ENCODE data around the gene USP31.
"Not testable (repeated sequence)": the region's sequence is repeated elsewhere in the genome, so short reads cannot be mapped to it uniquely, and the experiment has no call there.

USP31 gene

GRCh38 chr16:23148513-23149266 lies 562 bp downstream of the USP31 start:
- Mint-ChIP-seq H3K4me1 (ENCODE audit: low read depth in 2 of 2) (peaks cover 18 to 25% of the 10 kb centered on the region in 2 donors), H3K9me3 (no peaks in the 10 kb centered on the region), H3K27me3 (peaks cover 5 to 6% of the 10 kb centered on the region in 2 donors), H3K36me3 (ENCODE audit: insufficient read depth) (peaks cover 3% of the 10 kb centered on the region), H3K27ac (peak overlapping the region in 1 of 2 donors; percentile 89), H3K4me3 (peak overlapping the region; percentile 92)
- ATAC-seq (replicated peaks) (peak; percentile 50), DNase-seq (peak; percentile 48 to 54 (median 48))

- DNase-seq (no peak), ATAC-seq (replicated peaks) (no peak)
- Mint-ChIP-seq H3K27me3 (peaks cover 5 to 6% of the 10 kb centered on the region in 2 donors), H3K9me3 (no peaks in the 10 kb centered on the region), H3K27ac (peak overlapping the region in 1 of 2 donors; percentile 89), H3K4me3 (peak overlapping the region; percentile 92), H3K4me1 (ENCODE audit: low read depth in 2 of 2) (peaks cover 18 to 25% of the 10 kb centered on the region in 2 donors), H3K36me3 (ENCODE audit: insufficient read depth) (peaks cover 3% of the 10 kb centered on the region)
These were observed 1.1 kb downstream of the USP31 start for GRCh38 chr16:23148166-23148512.

- peaks cover 3% of the 10 kb centered on the region for H3K36me3 Mint-ChIP-seq (ENCODE audit: insufficient read depth)
- peaks cover 18 to 25% of the 10 kb centered on the region in 2 donors for H3K4me1 Mint-ChIP-seq (ENCODE audit: low read depth in 2 of 2)
- DNase-seq (no peak), ATAC-seq (replicated peaks) (no peak)
- H3K9me3 Mint-ChIP-seq: no peaks in the 10 kb centered on the region
- peak overlapping the region; percentile 92 for H3K4me3 Mint-ChIP-seq
- peaks cover 3 to 5% of the 10 kb centered on the region in 2 donors for H3K27me3 Mint-ChIP-seq
- peak overlapping the region in 1 of 2 donors; percentile 89 for H3K27ac Mint-ChIP-seq
These were observed 1.6 kb downstream of the USP31 start for GRCh38 chr16:23147666-23148065.

- ATAC-seq (replicated peaks) (no peak), DNase-seq (no peak)
- H3K27me3 Mint-ChIP-seq: no peaks in the 10 kb centered on the region
- peaks cover 18 to 25% of the 10 kb centered on the region in 2 donors for H3K4me1 Mint-ChIP-seq (ENCODE audit: low read depth in 2 of 2)
- H3K36me3 Mint-ChIP-seq (ENCODE audit: insufficient read depth): peaks cover 3% of the 10 kb centered on the region
- no peaks in the 10 kb centered on the region for H3K9me3 Mint-ChIP-seq
- H3K27ac Mint-ChIP-seq: no peak overlapping the region
- H3K4me3 Mint-ChIP-seq: peak overlapping the region; percentile 92
These were observed 2.2 kb downstream of the USP31 start for GRCh38 chr16:23146877-23147601.

GRCh38 chr16:23145608-23146007 lies 3.6 kb downstream of the USP31 start:
- Mint-ChIP-seq H3K27ac (no peak overlapping the region), H3K27me3 (no peaks in the 10 kb centered on the region), H3K4me3 (no peak overlapping the region), H3K36me3 (ENCODE audit: insufficient read depth) (peaks cover 3% of the 10 kb centered on the region), H3K4me1 (ENCODE audit: low read depth in 2 of 2) (peaks cover 18 to 25% of the 10 kb centered on the region in 2 donors), H3K9me3 (no peaks in the 10 kb centered on the region)
- ATAC-seq (replicated peaks): no peak
- DNase-seq: no peak

GRCh38 chr16:23145186-23145585 lies 4.1 kb downstream of the USP31 start:
- Mint-ChIP-seq H3K27ac (no peak overlapping the region), H3K36me3 (ENCODE audit: insufficient read depth) (peaks cover 3% of the 10 kb centered on the region)

GRCh38 chr16:23144393-23144792 lies 4.9 kb downstream of the USP31 start:
- H3K36me3 Mint-ChIP-seq (ENCODE audit: insufficient read depth); H3K9me3 Mint-ChIP-seq; H3K4me3 Mint-ChIP-seq; ATAC-seq (replicated peaks); DNase-seq; H3K27ac Mint-ChIP-seq; H3K27me3 Mint-ChIP-seq: not testable (repeated sequence)
- H3K4me1 Mint-ChIP-seq (ENCODE audit: low read depth in 2 of 2): peaks cover 11 to 18% of the 10 kb centered on the region in 2 donors

More at GRCh38 chr16:23145186-23145585, 4.1 kb downstream of the USP31 start:
- DNase-seq (no peak), ATAC-seq (replicated peaks) (no peak)
- Mint-ChIP-seq H3K4me1 (ENCODE audit: low read depth in 2 of 2) (peaks cover 18 to 25% of the 10 kb centered on the region in 2 donors), H3K9me3 (no peaks in the 10 kb centered on the region), H3K4me3 (no peak overlapping the region), H3K27me3 (no peaks in the 10 kb centered on the region)

GRCh38 chr16:23143391-23143790 lies 5.9 kb downstream of the USP31 start:
- ATAC-seq (replicated peaks): no peak
- no peaks in the 10 kb centered on the region for H3K27me3 Mint-ChIP-seq
- no peaks in the 10 kb centered on the region for H3K9me3 Mint-ChIP-seq
- no peak overlapping the region for H3K4me3 Mint-ChIP-seq
- peaks cover 10 to 17% of the 10 kb centered on the region in 2 donors for H3K4me1 Mint-ChIP-seq (ENCODE audit: low read depth in 2 of 2)
- H3K36me3 Mint-ChIP-seq (ENCODE audit: insufficient read depth): peaks cover 5% of the 10 kb centered on the region
- DNase-seq: no peak
- no peak overlapping the region for H3K27ac Mint-ChIP-seq

- DNase-seq: no peak
- no peaks in the 10 kb centered on the region for H3K27me3 Mint-ChIP-seq
- no peak for ATAC-seq (replicated peaks)
These were observed 7.1 kb downstream of the USP31 start for GRCh38 chr16:23141959-23142740.

GRCh38 chr16:23141500-23141899 lies 7.8 kb downstream of the USP31 start:
- ATAC-seq (replicated peaks) (no peak), DNase-seq (no peak)
- H3K9me3 Mint-ChIP-seq: no peaks in the 10 kb centered on the region
- peaks cover 3% of the 10 kb centered on the region for H3K36me3 Mint-ChIP-seq (ENCODE audit: insufficient read depth)
- no peaks in the 10 kb centered on the region for H3K27me3 Mint-ChIP-seq
- no peak overlapping the region for H3K4me3 Mint-ChIP-seq
- H3K4me1 Mint-ChIP-seq (ENCODE audit: low read depth in 2 of 2): peaks cover 4 to 7% of the 10 kb centered on the region in 2 donors
- no peak overlapping the region for H3K27ac Mint-ChIP-seq

More at GRCh38 chr16:23141959-23142740, 7.1 kb downstream of the USP31 start:
- Mint-ChIP-seq H3K36me3 (ENCODE audit: insufficient read depth) (peaks cover 3% of the 10 kb centered on the region), H3K27ac (no peak overlapping the region), H3K4me1 (ENCODE audit: low read depth in 2 of 2) (peaks cover 4 to 8% of the 10 kb centered on the region in 2 donors), H3K9me3 (no peaks in the 10 kb centered on the region), H3K4me3 (no peak overlapping the region)

GRCh38 chr16:23141033-23141432 lies 8.2 kb downstream of the USP31 start:
- Mint-ChIP-seq H3K9me3 (no peaks in the 10 kb centered on the region), H3K4me3 (no peak overlapping the region), H3K27me3 (no peaks in the 10 kb centered on the region), H3K4me1 (ENCODE audit: low read depth in 2 of 2) (peaks cover 4 to 7% of the 10 kb centered on the region in 2 donors), H3K27ac (no peak overlapping the region), H3K36me3 (ENCODE audit: insufficient read depth) (peaks cover 3% of the 10 kb centered on the region)
- no peak for DNase-seq
- ATAC-seq (replicated peaks): no peak

GRCh38 chr16:23140107-23140506 lies 9.1 kb downstream of the USP31 start:
- no peak for ATAC-seq (replicated peaks)
- H3K9me3 Mint-ChIP-seq: no peaks in the 10 kb centered on the region
- no peak overlapping the region for H3K27ac Mint-ChIP-seq
- H3K4me3 Mint-ChIP-seq: no peak overlapping the region
- H3K36me3 Mint-ChIP-seq (ENCODE audit: insufficient read depth): peaks cover 3% of the 10 kb centered on the region
- no peaks in the 10 kb centered on the region for H3K27me3 Mint-ChIP-seq
- peaks cover 2 to 5% of the 10 kb centered on the region in 2 donors for H3K4me1 Mint-ChIP-seq (ENCODE audit: low read depth in 2 of 2)
- DNase-seq: no peak

GRCh38 chr16:23137818-23138217 lies 11.4 kb downstream of the USP31 start:
- Mint-ChIP-seq H3K27ac (no peak overlapping the region), H3K36me3 (ENCODE audit: insufficient read depth) (peaks cover 3% of the 10 kb centered on the region), H3K4me3 (no peak overlapping the region), H3K27me3 (no peaks in the 10 kb centered on the region), H3K4me1 (ENCODE audit: low read depth in 2 of 2) (peaks cover 2 to 15% of the 10 kb centered on the region in 2 donors), H3K9me3 (no peaks in the 10 kb centered on the region)
- DNase-seq (no peak), ATAC-seq (replicated peaks) (no peak)
